ENCODE measurements around the gene KCTD7.
"Not testable (repeated sequence)": the region's sequence is repeated elsewhere in the genome, so short reads cannot be mapped to it uniquely, and the experiment has no call there.

The KCTD7 gene

GRCh38 chr7:66591799-66592596 lies 36.7 kb upstream of the KCTD7 start:
- peaks cover 19% of the 10 kb centered on the region for H3K36me3 ChIP-seq (ENCODE audit: control insufficient read depth, low read length)
- peak overlapping the region; percentile 72 for H3K4me2 ChIP-seq (ENCODE audit: low read length)
- H3K4me3 ChIP-seq (ENCODE audit: low read length): peak overlapping the region; percentile 87
- TF ChIP-seq EZH2phosphoT487 (IDR thresholded peaks at IDR 0.05; ENCODE audit: borderline replicate concordance, low read length): no peak
- no peak for TF ChIP-seq CTCF (IDR thresholded peaks at IDR 0.05; ENCODE audit: low read depth, low read length, poor library complexity, severe bottlenecking)
- H3F3A ChIP-seq (ENCODE audit: control insufficient read depth, insufficient read depth): no peaks in the 10 kb centered on the region
- H3K27me3 ChIP-seq (ENCODE audit: control insufficient read depth, low read length): no peaks in the 10 kb centered on the region
- no peaks in the 10 kb centered on the region for H3K9me2 ChIP-seq (replicated peaks; ENCODE audit: control insufficient read depth, low read length)
- no peaks in the 10 kb centered on the region for H3K9me3 ChIP-seq (ENCODE audit: control insufficient read depth, insufficient read depth, low read length)
- H3K27ac ChIP-seq (ENCODE audit: low read depth, low read length): peak overlapping the region; percentile 48
- H3K79me2 ChIP-seq (ENCODE audit: control insufficient read depth, low read length): peaks cover 64% of the 10 kb centered on the region
- H4K20me1 ChIP-seq (ENCODE audit: control insufficient read depth, insufficient read depth, low read depth, low read length): peaks cover 13% of the 10 kb centered on the region; the same call in 1 of the 2 replicates
- H3K4me1 ChIP-seq (ENCODE audit: control insufficient read depth, low read length): peaks cover 36% of the 10 kb centered on the region

GRCh38 chr7:66592597-66593146 lies 36.0 kb upstream of the KCTD7 start:
- H4K20me1 ChIP-seq (ENCODE audit: control insufficient read depth, insufficient read depth, low read depth, low read length): peaks cover 13% of the 10 kb centered on the region; the same call in 1 of the 2 replicates
- peaks cover 57% of the 10 kb centered on the region for H3K79me2 ChIP-seq (ENCODE audit: control insufficient read depth, low read length)
- not testable (repeated sequence) for H3K27me3 ChIP-seq (ENCODE audit: control insufficient read depth, low read length); H3K9me2 ChIP-seq (replicated peaks; ENCODE audit: control insufficient read depth, low read length); H3K9me3 ChIP-seq (ENCODE audit: control insufficient read depth, insufficient read depth, low read length); H3F3A ChIP-seq (ENCODE audit: control insufficient read depth, insufficient read depth)
- peak overlapping the region; percentile 48 for H3K27ac ChIP-seq (ENCODE audit: low read depth, low read length)
- H3K4me2 ChIP-seq (ENCODE audit: low read length): peak overlapping the region; percentile 72
- H3K4me3 ChIP-seq (ENCODE audit: low read length): peak overlapping the region; percentile 87
- H3K36me3 ChIP-seq (ENCODE audit: control insufficient read depth, low read length): peaks cover 13% of the 10 kb centered on the region
- peaks cover 36% of the 10 kb centered on the region for H3K4me1 ChIP-seq (ENCODE audit: control insufficient read depth, low read length)

GRCh38 chr7:66594082-66594481 lies 34.6 kb upstream of the KCTD7 start:
- H3K4me1 ChIP-seq (ENCODE audit: control insufficient read depth, low read length): peaks cover 32% of the 10 kb centered on the region
- not testable (repeated sequence) for H3K27me3 ChIP-seq (ENCODE audit: control insufficient read depth, low read length); H3K9me3 ChIP-seq (ENCODE audit: control insufficient read depth, insufficient read depth, low read length); H3K27ac ChIP-seq (ENCODE audit: low read depth, low read length); H3K4me2 ChIP-seq (ENCODE audit: low read length); H3K36me3 ChIP-seq (ENCODE audit: control insufficient read depth, low read length); H3K9me2 ChIP-seq (replicated peaks; ENCODE audit: control insufficient read depth, low read length); H3K4me3 ChIP-seq (ENCODE audit: low read length); H3F3A ChIP-seq (ENCODE audit: control insufficient read depth, insufficient read depth)
- peaks cover 11% of the 10 kb centered on the region; the same call in 1 of the 2 replicates for H4K20me1 ChIP-seq (ENCODE audit: control insufficient read depth, insufficient read depth, low read depth, low read length)
- peaks cover 43% of the 10 kb centered on the region for H3K79me2 ChIP-seq (ENCODE audit: control insufficient read depth, low read length)

- TF ChIP-seq EZH2phosphoT487 (IDR thresholded peaks at IDR 0.05; ENCODE audit: borderline replicate concordance, low read length): no peak
- no peaks in the 10 kb centered on the region for H3K9me2 ChIP-seq (replicated peaks; ENCODE audit: control insufficient read depth, low read length)
- peaks cover 10% of the 10 kb centered on the region for H3K4me1 ChIP-seq (ENCODE audit: control insufficient read depth, low read length)
- no peak overlapping the region for H3K4me3 ChIP-seq (ENCODE audit: low read length)
- H3K27me3 ChIP-seq (ENCODE audit: control insufficient read depth, low read length): no peaks in the 10 kb centered on the region
- no peaks in the 10 kb centered on the region for H4K20me1 ChIP-seq (ENCODE audit: control insufficient read depth, insufficient read depth, low read depth, low read length)
- H3K27ac ChIP-seq (ENCODE audit: low read depth, low read length): no peak overlapping the region
- no peaks in the 10 kb centered on the region for H3K36me3 ChIP-seq (ENCODE audit: control insufficient read depth, low read length)
- H3K9me3 ChIP-seq (ENCODE audit: control insufficient read depth, insufficient read depth, low read length): peaks cover 3% of the 10 kb centered on the region; the same call in 1 of the 2 replicates
- H3K79me2 ChIP-seq (ENCODE audit: control insufficient read depth, low read length): peaks cover 9% of the 10 kb centered on the region
- H3F3A ChIP-seq (ENCODE audit: control insufficient read depth, insufficient read depth): no peaks in the 10 kb centered on the region
- H3K4me2 ChIP-seq (ENCODE audit: low read length): no peak overlapping the region
These were observed 31.2 kb upstream of the KCTD7 start for GRCh38 chr7:66597461-66597860.
